Hepatocyte (in vitro differentiated cells): ENCODE data around the gene VWA3A. TPM values are rescaled to one million over a fixed set of nuclear protein-coding genes. Genes with fewer than 3 reads are reported as not detected.

Experiments
- DNase-seq: peaks from one replicate; pipeline ENCODE4 v3.0.0-alpha.2; 2016; ENCODE audit warnings: low spot score
- H2AFZ ChIP-seq: fragments of 200-600 bp; sonication (generic); 2 replicates; pipeline ENCODE4 v1.6.0; 2016; ENCODE audit warnings: antibody characterized with exemption, mild to moderate bottlenecking
- H3K27ac ChIP-seq: fragments of 200-600 bp; sonication (generic); 2 replicates; pipeline ENCODE4 v1.5.1; 2016; ENCODE audit warnings: mild to moderate bottlenecking
- H3K27me3 ChIP-seq: fragments of 200-600 bp; sonication (generic); 2 replicates; pipeline ENCODE4 v1.6.1; 2016
- H3K36me3 ChIP-seq: fragments of 200-600 bp; sonication (generic); replicated peaks from 2 replicates; pipeline ENCODE4 v1.5.1; 2016; ENCODE audit warnings: low read depth; ENCODE audit not compliant: insufficient read depth
- H3K4me1 ChIP-seq: fragments of 200-600 bp; sonication (generic); 2 replicates; pipeline ENCODE4 v1.5.1; 2016; ENCODE audit warnings: mild to moderate bottlenecking, moderate library complexity; ENCODE audit not compliant: insufficient read depth
- H3K4me2 ChIP-seq: fragments of 200-600 bp; sonication (generic); 2 replicates; pipeline ENCODE4 v1.6.0; 2016
- H3K4me3 ChIP-seq: fragments of 200-600 bp; sonication (generic); 2 replicates; pipeline ENCODE4 v1.5.1; 2016; ENCODE audit warnings: mild to moderate bottlenecking
- H3K79me2 ChIP-seq: fragments of 200-600 bp; sonication (generic); 2 replicates; pipeline ENCODE4 v1.6.0; 2017; ENCODE audit warnings: mild to moderate bottlenecking
- H3K9me2 ChIP-seq: fragments of 200-600 bp; sonication (generic); replicated peaks from 2 replicates; pipeline ENCODE4 v1.6.0; 2017; ENCODE audit warnings: mild to moderate bottlenecking; ENCODE audit not compliant: insufficient read depth
- H3K9me3 ChIP-seq: fragments of 200-600 bp; sonication (generic); 2 replicates; pipeline ENCODE4 v1.5.1; 2016; ENCODE audit warnings: low read depth, mild to moderate bottlenecking
- H4K20me1 ChIP-seq: fragments of 200-600 bp; sonication (generic); 2 replicates; pipeline ENCODE4 v1.6.0; 2016; ENCODE audit warnings: mild to moderate bottlenecking; ENCODE audit not compliant: insufficient read depth, poor library complexity, severe bottlenecking
- CTCF ChIP-seq: fragments of 200-600 bp; sonication (generic); IDR thresholded peaks from 2 replicates; pipeline ENCODE4 v1.5.1; 2016; ENCODE audit warnings: antibody characterized with exemption, mild to moderate bottlenecking; ENCODE audit not compliant: poor library complexity
- EZH2 ChIP-seq: fragments of 200-600 bp; sonication (generic); IDR thresholded peaks from 2 replicates; pipeline ENCODE4 v1.6.1; 2016; ENCODE audit warnings: antibody characterized with exemption, mild to moderate bottlenecking, borderline replicate concordance
- EZH2phosphoT487 ChIP-seq: fragments of 200-600 bp; sonication (generic); IDR thresholded peaks from one replicate; pipeline ENCODE4 v1.6.1; 2018; ENCODE audit warnings: antibody characterized with exemption, mild to moderate bottlenecking, low read depth, moderate library complexity; ENCODE audit not compliant: unreplicated experiment, severe bottlenecking
- WGBS: methylation state at CpG from one replicate; pipeline ENCODE4 v1.1.6; 2016; ENCODE audit warnings: low lambda C conversion rate; ENCODE audit errors: missing lambda C conversion rate; 5-methylcytosine and 5-hydroxymethylcytosine counted together
- polyA plus RNA-seq: library from polyadenylated mRNA; unstranded; fragments of >200 nt; fragmentation: Nextera tagmentation; extraction: Ambion mirVana; gene quantifications from 2 replicates; pipeline ENCODE4 v1.2.1, GENCODE V29; 2016
- total RNA-seq: library from RNA; depleted of rRNA; stranded (reverse); fragments of >200 nt; gene quantifications from 2 replicates; pipeline ENCODE4 v1.2.3, GENCODE V29; 2014

The VWA3A gene
- total and polyA plus RNA-seq, 2 experiments from 2014 or later: 0.03 TPM; not detected in 1

GRCh38 chr16:22161999-22162655, 69.8 kb downstream of the VWA3A start, which contains the start of gene SDR42E2:
Gene SDR42E2 (plus strand): TSS chr16:22162506. CDS start chr16:22165583, 3,077 bp downstream.
- DNase-seq: peak; percentile 61
- TF ChIP-seq EZH2phosphoT487: no peak
- TF ChIP-seq EZH2: no peak
- TF ChIP-seq CTCF: no peak
- no peak within 1 kb of the TSS for H3K4me3 ChIP-seq

GRCh38 chr16:22162656-22163009, 70.3 kb downstream of the VWA3A start:
- DNase-seq: no peak
- no peak overlapping the region for H3K27ac ChIP-seq
- no peaks in the 10 kb centered on the region for H3K9me2 ChIP-seq
- peaks cover 37% of the 10 kb centered on the region for H3K27me3 ChIP-seq
- TF ChIP-seq EZH2phosphoT487: no peak
- TF ChIP-seq EZH2: no peak
- TF ChIP-seq CTCF: no peak
- WGBS: 55% methylated on average over 11 of the region's 14 CpGs
- H2AFZ ChIP-seq: no peak overlapping the region
- no peak overlapping the region for H3K4me3 ChIP-seq
- no peaks in the 10 kb centered on the region for H3K36me3 ChIP-seq
- H3K4me1 ChIP-seq: no peaks in the 10 kb centered on the region
- H3K4me2 ChIP-seq: peak overlapping the region; percentile 81
- H4K20me1 ChIP-seq: no peaks in the 10 kb centered on the region
- H3K9me3 ChIP-seq: no peaks in the 10 kb centered on the region
- H3K79me2 ChIP-seq: no peaks in the 10 kb centered on the region

More at GRCh38 chr16:22161999-22162655, 69.8 kb downstream of the VWA3A start, which contains the start of gene SDR42E2:
- no peaks in the 10 kb centered on the region for H3K79me2 ChIP-seq
- no peaks in the 10 kb centered on the region for H3K4me1 ChIP-seq
- WGBS: 17% methylated on average over 13 of the region's 40 CpGs
- H3K27me3 ChIP-seq: peaks cover 37% of the 10 kb centered on the region
- no peaks in the 10 kb centered on the region for H3K9me2 ChIP-seq
- no peaks in the 10 kb centered on the region for H3K9me3 ChIP-seq
- no peaks in the 10 kb centered on the region for H3K36me3 ChIP-seq
- no peak within 1 kb of the TSS for H2AFZ ChIP-seq
- H4K20me1 ChIP-seq: no peaks in the 10 kb centered on the region
- peak within 1 kb of the TSS; percentile 81 for H3K4me2 ChIP-seq
- H3K27ac ChIP-seq: no peak within 1 kb of the TSS

- WGBS: 56% methylated on average over 6 of the region's 6 CpGs
Observed at GRCh38 chr16:22163806-22164205, 71.5 kb downstream of the VWA3A start.

GRCh38 chr16:22164482-22164881, 72.1 kb downstream of the VWA3A start:
- H3K9me2 ChIP-seq: no peaks in the 10 kb centered on the region
- peaks cover 36% of the 10 kb centered on the region for H3K27me3 ChIP-seq
- H3K4me3 ChIP-seq: no peak overlapping the region
- DNase-seq: no peak
- H3K4me1 ChIP-seq: no peaks in the 10 kb centered on the region
- H3K79me2 ChIP-seq: no peaks in the 10 kb centered on the region
- 85% methylated on average over 5 of the region's 5 CpGs for WGBS
- H3K9me3 ChIP-seq: no peaks in the 10 kb centered on the region
- no peak for TF ChIP-seq CTCF
- no peak for TF ChIP-seq EZH2phosphoT487
- TF ChIP-seq EZH2: no peak
- no peak overlapping the region for H2AFZ ChIP-seq
- no peaks in the 10 kb centered on the region for H3K36me3 ChIP-seq
- H4K20me1 ChIP-seq: no peaks in the 10 kb centered on the region
- no peak overlapping the region for H3K4me2 ChIP-seq
- no peak overlapping the region for H3K27ac ChIP-seq

More at GRCh38 chr16:22163806-22164205, 71.5 kb downstream of the VWA3A start:
- Histone ChIP-seq H3K4me2 (no peak overlapping the region), H3K9me2 (no peaks in the 10 kb centered on the region), H3K27me3 (peaks cover 37% of the 10 kb centered on the region), H3K4me3 (no peak overlapping the region), H3K9me3 (no peaks in the 10 kb centered on the region), H2AFZ (no peak overlapping the region), H4K20me1 (no peaks in the 10 kb centered on the region), H3K36me3 (no peaks in the 10 kb centered on the region), H3K4me1 (no peaks in the 10 kb centered on the region), H3K27ac (no peak overlapping the region), H3K79me2 (no peaks in the 10 kb centered on the region)
- DNase-seq: no peak
- TF ChIP-seq EZH2 (no peak), EZH2phosphoT487 (no peak)
